Peyer's patch (tissue), 4 donors: ENCODE data around the gene GPAM. TPM values are rescaled to one million over a fixed set of nuclear protein-coding genes. Genes with fewer than 3 reads are reported as not detected.

Source experiments
- DNase-seq, 3 donors: peaks; one replicate each; pipeline ENCODE4 v3.0.0-alpha.2; 2017 to 2019
- H3K27ac ChIP-seq, 4 donors: fragments of 200-600 bp; sonication (generic); one replicate each; pipeline ENCODE4 v1.5.1; 2016 to 2019
- H3K27me3 ChIP-seq, 2 donors: fragments of 200-600 bp; sonication (generic); one replicate each; pipeline ENCODE4 v1.5.1; 2019
- H3K36me3 ChIP-seq, 3 donors: fragments of 200-600 bp; sonication (generic); one replicate each; pipeline ENCODE4 v1.5.1; 2016 to 2019
- H3K4me1 ChIP-seq, 4 donors: fragments of 200-600 bp; sonication (generic); one replicate each; pipeline ENCODE4 v1.5.1; 2016 to 2019
- H3K4me3 ChIP-seq, 4 donors: fragments of 200-600 bp; sonication (generic); 1 replicate in 3 of 4; 2 replicates in 1 of 4; pipeline ENCODE4 v1.5.1; 2016 to 2019; ENCODE audit warnings: mild to moderate bottlenecking in 1 of 4
- H3K9me3 ChIP-seq, 4 donors: fragments of 200-600 bp; sonication (generic); one replicate each; pipeline ENCODE4 v1.5.1; 2016 to 2019; ENCODE audit warnings: mild to moderate bottlenecking in 1 of 4
- POLR2A ChIP-seq, 2 donors: fragments of 450-650 bp; IDR thresholded peaks; one replicate each; pipeline ENCODE4 v1.5.1; 2017; ENCODE audit warnings: antibody characterized with exemption in 2 of 2, mild to moderate bottlenecking in 2 of 2, moderate library complexity in 2 of 2
- total RNA-seq, 4 donors: library from RNA; depleted of rRNA; stranded (reverse); fragments of >200 nt; gene quantifications; one replicate each; pipeline ENCODE4 v1.1.0, GENCODE V29; 2016
- TF ChIP-seq, protein P1 (sequence below), 6 experiments: fragments of 450-650 bp in 4 of 6; fragments of 200-600 bp in 2 of 6; sonication (generic) in 1 of 6; IDR thresholded peaks; one replicate each; pipeline ENCODE4 v1.5.1; 2017 to 2019; ENCODE audit warnings: antibody characterized with exemption in 6 of 6, mild to moderate bottlenecking in 3 of 6, moderate library complexity in 1 of 6

GPAM gene, protein sequence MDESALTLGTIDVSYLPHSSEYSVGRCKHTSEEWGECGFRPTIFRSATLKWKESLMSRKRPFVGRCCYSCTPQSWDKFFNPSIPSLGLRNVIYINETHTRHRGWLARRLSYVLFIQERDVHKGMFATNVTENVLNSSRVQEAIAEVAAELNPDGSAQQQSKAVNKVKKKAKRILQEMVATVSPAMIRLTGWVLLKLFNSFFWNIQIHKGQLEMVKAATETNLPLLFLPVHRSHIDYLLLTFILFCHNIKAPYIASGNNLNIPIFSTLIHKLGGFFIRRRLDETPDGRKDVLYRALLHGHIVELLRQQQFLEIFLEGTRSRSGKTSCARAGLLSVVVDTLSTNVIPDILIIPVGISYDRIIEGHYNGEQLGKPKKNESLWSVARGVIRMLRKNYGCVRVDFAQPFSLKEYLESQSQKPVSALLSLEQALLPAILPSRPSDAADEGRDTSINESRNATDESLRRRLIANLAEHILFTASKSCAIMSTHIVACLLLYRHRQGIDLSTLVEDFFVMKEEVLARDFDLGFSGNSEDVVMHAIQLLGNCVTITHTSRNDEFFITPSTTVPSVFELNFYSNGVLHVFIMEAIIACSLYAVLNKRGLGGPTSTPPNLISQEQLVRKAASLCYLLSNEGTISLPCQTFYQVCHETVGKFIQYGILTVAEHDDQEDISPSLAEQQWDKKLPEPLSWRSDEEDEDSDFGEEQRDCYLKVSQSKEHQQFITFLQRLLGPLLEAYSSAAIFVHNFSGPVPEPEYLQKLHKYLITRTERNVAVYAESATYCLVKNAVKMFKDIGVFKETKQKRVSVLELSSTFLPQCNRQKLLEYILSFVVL
- total RNA-seq: 10 to 100 TPM in 1 of 4 donors, 1 to 10 TPM in 3; 3.3 to 13.7 (median 6.4) TPM

DNA sequence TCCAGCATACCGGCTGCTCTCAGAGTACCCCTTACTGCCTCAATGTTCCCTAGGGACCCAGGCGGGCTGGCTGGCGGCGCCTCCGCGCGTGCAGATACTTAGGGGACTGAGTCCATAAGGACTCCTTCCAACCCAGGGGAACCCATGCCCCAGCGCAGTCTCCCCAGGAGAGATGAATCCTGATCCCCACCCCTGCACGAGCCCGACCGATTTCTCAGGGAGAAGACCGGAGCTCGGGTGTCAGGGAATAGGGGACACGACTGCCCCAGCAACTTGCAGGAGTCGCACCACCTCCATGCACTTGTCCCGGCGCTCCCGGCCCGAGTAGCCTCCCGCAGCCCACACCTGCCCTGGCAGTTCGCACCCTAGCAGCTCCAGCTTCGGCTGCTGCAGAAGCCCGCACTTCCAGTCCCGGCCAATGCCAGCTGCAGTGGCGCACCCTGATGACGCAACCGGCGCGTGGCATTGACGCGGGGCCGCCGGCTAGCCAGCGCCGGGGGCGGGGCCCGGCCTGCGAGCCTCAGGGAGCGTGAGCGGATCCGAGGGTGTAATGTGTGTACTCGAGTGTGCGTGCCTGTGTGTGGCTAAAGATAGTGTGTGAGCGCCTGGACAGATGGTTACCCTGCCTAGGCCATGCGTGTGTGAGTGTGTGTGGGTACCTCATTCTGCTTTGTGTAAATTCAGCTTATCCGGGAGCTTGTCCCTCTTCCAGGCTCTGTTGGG is at the start of gene GPAM:
Gene GPAM (minus strand): TSS at position 437 of the 723 bp plus-strand sequence. CDS start 1,981 bp downstream, outside the sequence.
- H3K4me3 ChIP-seq: peak within 1 kb of the TSS; percentile 72 to 92 (median 80)
- H3K27me3 ChIP-seq: no peaks in the 10 kb centered on the region
- H3K36me3 ChIP-seq: no peaks in the 10 kb centered on the region
- peaks cover 0 to 13% (median 1%) of the 10 kb centered on the region in 4 donors for H3K4me1 ChIP-seq
- TF ChIP-seq, protein P1, sequence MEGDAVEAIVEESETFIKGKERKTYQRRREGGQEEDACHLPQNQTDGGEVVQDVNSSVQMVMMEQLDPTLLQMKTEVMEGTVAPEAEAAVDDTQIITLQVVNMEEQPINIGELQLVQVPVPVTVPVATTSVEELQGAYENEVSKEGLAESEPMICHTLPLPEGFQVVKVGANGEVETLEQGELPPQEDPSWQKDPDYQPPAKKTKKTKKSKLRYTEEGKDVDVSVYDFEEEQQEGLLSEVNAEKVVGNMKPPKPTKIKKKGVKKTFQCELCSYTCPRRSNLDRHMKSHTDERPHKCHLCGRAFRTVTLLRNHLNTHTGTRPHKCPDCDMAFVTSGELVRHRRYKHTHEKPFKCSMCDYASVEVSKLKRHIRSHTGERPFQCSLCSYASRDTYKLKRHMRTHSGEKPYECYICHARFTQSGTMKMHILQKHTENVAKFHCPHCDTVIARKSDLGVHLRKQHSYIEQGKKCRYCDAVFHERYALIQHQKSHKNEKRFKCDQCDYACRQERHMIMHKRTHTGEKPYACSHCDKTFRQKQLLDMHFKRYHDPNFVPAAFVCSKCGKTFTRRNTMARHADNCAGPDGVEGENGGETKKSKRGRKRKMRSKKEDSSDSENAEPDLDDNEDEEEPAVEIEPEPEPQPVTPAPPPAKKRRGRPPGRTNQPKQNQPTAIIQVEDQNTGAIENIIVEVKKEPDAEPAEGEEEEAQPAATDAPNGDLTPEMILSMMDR (IDR thresholded peaks at IDR 0.05): peak in 3 of 6 experiments; percentile 7 to 36 (median 16)
- peak; percentile 69 to 80 for TF ChIP-seq POLR2A (IDR thresholded peaks at IDR 0.05)
- DNase-seq: peak; percentile 96 to 99 (median 98)
- H3K9me3 ChIP-seq: no peaks in the 10 kb centered on the region
- H3K27ac ChIP-seq: peak within 1 kb of the TSS; percentile 72 to 81 (median 76)

DNA sequence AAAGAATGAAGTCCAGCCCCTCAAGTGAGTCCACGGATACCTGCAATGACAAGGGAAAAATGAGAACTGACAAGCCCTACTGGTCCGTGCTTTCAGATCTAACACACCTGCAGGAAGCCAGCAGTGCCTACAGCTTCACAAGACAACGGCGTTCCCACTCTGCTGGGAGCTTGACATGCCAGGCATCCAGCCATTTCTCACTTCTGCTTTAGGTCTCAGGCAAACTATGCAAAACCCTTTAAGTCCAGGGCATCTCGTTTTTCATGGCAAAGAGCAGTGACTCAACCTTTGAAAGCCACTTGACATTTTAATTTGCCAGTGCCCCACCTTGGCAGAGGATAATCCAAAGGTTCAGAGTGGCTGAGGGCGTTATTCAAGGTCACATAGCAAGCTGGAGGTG is 49.1 kb upstream of the GPAM start:
- no peak for DNase-seq
- Histone ChIP-seq H3K4me3 (no peak overlapping the region), H3K27ac (no peak overlapping the region), H3K9me3 (no peaks in the 10 kb centered on the region), H3K27me3 (no peaks in the 10 kb centered on the region), H3K36me3 (no peaks in the 10 kb centered on the region), H3K4me1 (no peaks in the 10 kb centered on the region)
- TF ChIP-seq, protein P1 (IDR thresholded peaks at IDR 0.05): no peak
- TF ChIP-seq POLR2A (IDR thresholded peaks at IDR 0.05): no peak

DNA sequence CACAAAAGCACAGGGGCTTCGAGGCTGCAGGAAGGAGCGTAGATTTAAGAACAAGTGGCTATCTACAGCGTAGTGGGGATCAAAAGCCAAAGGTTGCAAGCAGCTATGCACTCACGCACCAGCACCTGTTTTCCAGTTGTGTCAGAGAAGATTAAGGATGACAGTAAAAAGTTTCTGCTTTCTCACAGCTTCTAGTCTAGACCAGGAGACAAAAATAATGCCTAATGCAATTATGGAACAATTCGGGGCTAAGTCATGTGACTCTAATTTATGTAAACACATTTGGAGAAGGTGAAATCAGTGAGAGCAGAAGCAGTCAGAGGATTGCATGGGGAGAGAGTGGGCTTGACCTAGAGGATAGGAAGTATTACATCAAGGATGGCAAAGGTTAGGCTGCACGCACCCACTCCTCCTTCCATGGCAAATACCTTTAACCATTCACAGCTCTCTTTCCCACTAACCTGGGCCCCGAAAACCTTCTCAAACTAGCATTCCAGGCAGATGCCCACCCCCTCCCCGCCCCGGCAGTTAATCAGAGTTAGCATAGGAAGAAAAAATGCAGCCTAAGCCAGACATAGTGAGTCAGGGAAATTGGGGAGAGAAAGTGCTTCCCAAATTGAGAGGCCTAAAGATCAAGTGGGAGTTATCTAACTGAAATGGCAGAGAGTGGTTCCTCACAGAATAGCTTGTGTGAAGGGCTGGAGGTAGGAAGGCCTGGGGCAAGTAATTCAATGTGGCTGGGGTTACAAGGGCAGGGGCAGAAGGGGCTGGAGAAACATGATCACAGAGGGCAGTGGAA is 48.2 kb upstream of the GPAM start:
- Histone ChIP-seq H3K27ac (no peak overlapping the region), H3K4me3 (no peak overlapping the region), H3K4me1 (no peaks in the 10 kb centered on the region), H3K36me3 (no peaks in the 10 kb centered on the region), H3K27me3 (no peaks in the 10 kb centered on the region), H3K9me3 (no peaks in the 10 kb centered on the region)
- TF ChIP-seq, protein P1 (IDR thresholded peaks at IDR 0.05): no peak
- no peak for TF ChIP-seq POLR2A (IDR thresholded peaks at IDR 0.05)
- no peak for DNase-seq

DNA sequence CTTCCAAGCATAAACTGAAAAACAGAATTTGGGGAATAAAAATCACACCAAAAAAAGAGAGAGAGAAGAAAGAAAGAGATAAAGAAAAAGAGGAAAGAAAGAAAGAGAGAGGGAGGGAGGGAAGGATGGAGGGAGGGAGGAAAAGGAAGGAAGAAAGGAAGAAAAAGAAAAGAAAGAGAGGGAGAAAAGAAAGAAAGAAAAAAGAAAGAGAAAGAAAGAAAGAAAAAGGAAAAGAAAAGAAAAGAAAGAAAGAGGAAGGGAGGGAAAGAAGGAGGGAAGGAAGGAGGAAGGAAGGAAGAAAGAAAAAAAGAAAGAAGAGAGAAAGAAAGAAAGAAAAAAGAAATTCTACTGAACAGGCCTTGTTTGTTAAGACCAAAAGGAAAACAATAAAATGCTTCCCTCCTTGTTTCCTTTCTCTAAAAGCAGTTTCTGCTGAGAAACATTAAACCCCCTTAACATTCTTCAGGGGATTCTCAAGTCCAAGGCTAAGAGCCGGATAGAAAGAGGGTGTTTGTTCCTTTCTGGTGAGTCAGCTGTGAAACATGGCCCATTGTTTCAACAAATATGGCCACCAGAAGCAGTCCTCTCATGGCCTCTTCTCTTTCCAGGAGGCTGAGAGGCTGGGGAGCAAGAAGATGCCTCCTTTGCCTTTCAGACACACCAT is 46.9 kb upstream of the GPAM start:
- Histone ChIP-seq H3K36me3 (no peaks in the 10 kb centered on the region), H3K27me3 (no peaks in the 10 kb centered on the region), H3K4me3 (no peak overlapping the region), H3K4me1 (no peaks in the 10 kb centered on the region), H3K9me3 (no peaks in the 10 kb centered on the region), H3K27ac (no peak overlapping the region)
- TF ChIP-seq, protein P1 (IDR thresholded peaks at IDR 0.05): no peak
- TF ChIP-seq POLR2A (IDR thresholded peaks at IDR 0.05): no peak
- no peak for DNase-seq
